GM12878 (cell line): ENCODE measurements around the gene MYCT1. TPM values are rescaled to one million over a fixed set of nuclear protein-coding genes. Genes with fewer than 3 reads are reported as not detected.

Experiments used
- ATAC-seq: fragments of 200-7000 bp; cut with Tn5 transposase; 3 replicates; pipeline ENCODE4 v1.9.1; 2020; ENCODE audit warnings: mild to moderate bottlenecking, moderate library complexity
- BruUV-seq: library from RNA; stranded (reverse); fragments of 400-500 nt; replicated peaks from 2 replicates; lab custom pipeline; 2021; lab: Mats Ljungman, UMichigan
- CTCF ChIA-PET: fragments of 300-600 bp; sonication (Branson Sonifier 250); formaldehyde crosslinking; extraction: SDS; loops from one replicate; lab custom pipeline; 2021; ENCODE audit warnings: inconsistent platforms; lab: Yijun Ruan, JAX
- POLR2A ChIA-PET: fragments of 350-600 bp; formaldehyde crosslinking; extraction: SDS; loops from one replicate; lab custom pipeline; 2021; ENCODE audit warnings: inconsistent platforms; lab: Charles Lee
- RAD21 ChIA-PET: fragments of 300-600 bp; sonication (Branson Sonifier 250); formaldehyde crosslinking; loops from one replicate; lab custom pipeline; 2023; ENCODE audit warnings: antibody characterized with exemption; ENCODE audit not compliant: unreplicated experiment; lab: Charles Lee
- SMC1A ChIA-PET: fragments of 300-600 bp; sonication (Branson Sonifier 250); formaldehyde crosslinking; loops from one replicate; lab custom pipeline; 2023; ENCODE audit not compliant: unreplicated experiment, uncharacterized antibody; lab: Charles Lee
- DNase-seq: peaks from one replicate; pipeline ENCODE4 v3.0.0-alpha.2; 2011; ENCODE audit warnings: low read depth, low spot score
- FAIRE-seq: peaks from 3 replicates; lab custom pipeline; 2011; peaks lifted over from hg19 to GRCh38; lab: Jason Lieb, UNC
- H2AFZ ChIP-seq: 2 replicates; pipeline ENCODE4 v1.6.0; 2011; ENCODE audit warnings: low read depth, low read length, control low read depth; ENCODE audit not compliant: control insufficient read depth
- H3K27ac ChIP-seq: 2 replicates; pipeline ENCODE4 v1.5.1; 2011; ENCODE audit warnings: control low read depth; ENCODE audit not compliant: control insufficient read depth, insufficient read depth
- H3K27me3 ChIP-seq, 2 experiments: replicated peaks in 1 of 2; 2 replicates each; pipeline versions ENCODE4 v1.6.0 to v1.6.1; 2011; ENCODE audit warnings: low read length in 1 of 2; ENCODE audit not compliant: control insufficient read depth in 2 of 2, insufficient read depth in 2 of 2
- H3K36me3 ChIP-seq, 2 experiments: 2 replicates each; pipeline ENCODE4 v1.5.1; 2011; ENCODE audit warnings: low read length in 1 of 2; ENCODE audit not compliant: control insufficient read depth in 2 of 2, insufficient read depth in 2 of 2
- H3K4me1 ChIP-seq: 2 replicates; pipeline ENCODE4 v1.6.1; 2011; ENCODE audit warnings: mild to moderate bottlenecking, low read length, moderate library complexity, mixed read lengths; ENCODE audit not compliant: control insufficient read depth, insufficient read depth
- H3K4me2 ChIP-seq: 2 replicates; pipeline ENCODE4 v1.6.0; 2011; ENCODE audit warnings: control low read depth; ENCODE audit not compliant: control insufficient read depth, insufficient read depth
- H3K4me3 ChIP-seq: fragments of 200-600 bp; sonication (generic); 2 replicates; pipeline ENCODE4 v1.5.1; 2016
- H3K79me2 ChIP-seq: 2 replicates; pipeline ENCODE4 v1.6.0; 2011; ENCODE audit warnings: low read length; ENCODE audit not compliant: control insufficient read depth, insufficient read depth
- H3K9ac ChIP-seq: 2 replicates; pipeline ENCODE4 v1.8.0; 2011; ENCODE audit warnings: low read length, control low read depth, mixed read lengths; ENCODE audit not compliant: control insufficient read depth, insufficient read depth
- H3K9me3 ChIP-seq: replicated peaks from 3 replicates; pipeline ENCODE4 v1.5.1; 2011; ENCODE audit warnings: mild to moderate bottlenecking, low read length; ENCODE audit not compliant: control insufficient read depth, insufficient read depth
- H4K20me1 ChIP-seq: 2 replicates; pipeline ENCODE4 v1.6.0; 2011; ENCODE audit not compliant: control insufficient read depth, insufficient read depth
- ELK1 ChIP-seq: IDR thresholded peaks from 2 replicates; pipeline ENCODE4 v1.6.1; 2012; ENCODE audit warnings: low read depth, low read length, improper control_type of control experiment
- FOXM1 ChIP-seq: IDR thresholded peaks from 2 replicates; pipeline ENCODE4 v1.6.1; 2012; ENCODE audit warnings: low read depth, mild to moderate bottlenecking, inconsistent platforms, low read length, moderate library complexity
- HDAC2 ChIP-seq: fragments of 200-600 bp; sonication (generic); IDR thresholded peaks from 2 replicates; pipeline ENCODE4 v1.6.1; 2017
- IRF4 ChIP-seq: IDR thresholded peaks from 2 replicates; pipeline ENCODE4 v1.6.1; 2011; ENCODE audit warnings: low read depth, low read length
- NFXL1 ChIP-seq: fragments of 450-650 bp; IDR thresholded peaks from 2 replicates; pipeline ENCODE4 v1.6.1; 2017; ENCODE audit warnings: antibody characterized with exemption, mild to moderate bottlenecking, borderline replicate concordance
- NKRF ChIP-seq: fragments of 450-650 bp; conservative IDR thresholded peaks from 2 replicates; pipeline ENCODE4 v1.6.1; 2017; ENCODE audit warnings: mild to moderate bottlenecking, moderate library complexity
- NR2C1 ChIP-seq: fragments of 450-650 bp; IDR thresholded peaks from 2 replicates; pipeline ENCODE4 v1.6.1; 2017; ENCODE audit warnings: antibody characterized with exemption, mild to moderate bottlenecking, moderate library complexity
- SIN3A ChIP-seq: IDR thresholded peaks from 2 replicates; pipeline ENCODE4 v1.6.1; 2012; ENCODE audit warnings: low read depth, low read length, improper control_type of control experiment
- SKIL ChIP-seq: fragments of 450-650 bp; IDR thresholded peaks from 2 replicates; pipeline ENCODE4 v1.6.1; 2017; ENCODE audit warnings: mild to moderate bottlenecking, low read depth, inconsistent platforms; ENCODE audit not compliant: poor library complexity, severe bottlenecking
- ZBTB33 ChIP-seq: fragments of 450-650 bp; IDR thresholded peaks from 2 replicates; pipeline ENCODE4 v1.6.1; 2017; ENCODE audit warnings: mild to moderate bottlenecking
- ZBTB40 ChIP-seq: fragments of 450-650 bp; IDR thresholded peaks from 2 replicates; pipeline ENCODE4 v1.6.1; 2016; ENCODE audit warnings: mild to moderate bottlenecking, moderate library complexity, borderline replicate concordance
- ZNF207 ChIP-seq: fragments of 450-650 bp; IDR thresholded peaks from 2 replicates; pipeline ENCODE4 v1.6.1; 2014; ENCODE audit warnings: antibody characterized with exemption, mild to moderate bottlenecking, borderline replicate concordance
- WGBS: methylation state at CpG from one replicate; pipeline ENCODE4 v1.1.6; 2016; ENCODE audit warnings: low lambda C conversion rate; ENCODE audit not compliant: insufficient replicate concordance, insufficient coverage; ENCODE audit errors: missing lambda C conversion rate; 5-methylcytosine and 5-hydroxymethylcytosine counted together
- in situ Hi-C: fragments of 300-500 bp; cut with MboI; formaldehyde crosslinking; loops from 9 replicates; pipeline ENCODE4 v1.14.3; 2018; ENCODE audit warnings: mixed read lengths
- intact Hi-C: fragments of 100-400 bp; cut with micrococcal nuclease; formaldehyde crosslinking; loops from one replicate; pipeline ENCODE4 v1.14.2; 2022; ENCODE audit not compliant: unreplicated experiment
- polyA plus RNA-seq, 11 experiments: library from polyadenylated mRNA; depleted of rRNA in 4 of 11; unstranded in 6 of 11; stranded (reverse) in 5 of 11; fragments of >200 nt; fragmentation: Nextera tagmentation in 4 of 11; fragmentation: Illumina TruSeq in 1 of 11; extraction: Ambion mirVana in 4 of 11; extraction: Trizol in 1 of 11; gene quantifications; 1 replicate in 1 of 11; 2 replicates in 10 of 11; pipeline versions ENCODE4 v1.2.1 to v1.2.3, GENCODE V29; 2011 to 2016; ENCODE audit warnings: inconsistent platforms in 2 of 11, missing spikeins in 2 of 11, low read depth in 1 of 11
- total RNA-seq, 4 experiments: library from RNA; depleted of rRNA in 3 of 4; stranded (reverse); fragments of >200 nt in 3 of 4; fragmentation: Illumina TruSeq in 1 of 4; extraction: Trizol in 1 of 4; gene quantifications; 2 replicates each; pipeline versions ENCODE4 v1.2.1 to v1.2.3, GENCODE V29; 2013 to 2021

MYCT1 gene
- total and polyA plus RNA-seq, 10 of the 15 experiments (the other 5 are each of a cell fraction or from before 2014, with no cell fraction given): 0.15 TPM; not detected in 9

- no peak overlapping the region for H3K27ac ChIP-seq
- no peaks in the 10 kb centered on the region for H3K36me3 ChIP-seq
- no peaks in the 10 kb centered on the region for H3K4me1 ChIP-seq
- POLR2A ChIA-PET: no interaction called here
- H3K9ac ChIP-seq: no peak overlapping the region
- CTCF ChIA-PET: no interaction called here
- DNase-seq (no peak), ATAC-seq (no peak), FAIRE-seq (no peak)
- no peak overlapping the region for H3K4me3 ChIP-seq
- H3K4me2 ChIP-seq: no peak overlapping the region
- SMC1A ChIA-PET: no interaction called here
- WGBS: 21% methylated on average over 5 of the region's 5 CpGs
- H3K9me3 ChIP-seq: no peaks in the 10 kb centered on the region
- intact Hi-C loops (no loop called here), in situ Hi-C loops (no loop called here)
- no peaks in the 10 kb centered on the region for H3K79me2 ChIP-seq
- no peaks in the 10 kb centered on the region for H4K20me1 ChIP-seq
- no peak overlapping the region for H2AFZ ChIP-seq
- BruUV-seq: no TSS peak
- RAD21 ChIA-PET: no interaction called here
- no peaks in the 10 kb centered on the region for H3K27me3 ChIP-seq
- TF ChIP-seq ELK1: no peak
- no peak for TF ChIP-seq FOXM1
- TF ChIP-seq ZBTB40: no peak
- TF ChIP-seq SKIL: no peak
- no peak for TF ChIP-seq IRF4
- TF ChIP-seq NKRF: no peak
- TF ChIP-seq SIN3A: no peak
- TF ChIP-seq ZBTB33: no peak
- TF ChIP-seq HDAC2: no peak
- TF ChIP-seq ZNF207: no peak
- no peak for TF ChIP-seq NFXL1
- TF ChIP-seq NR2C1: no peak
Observed at GRCh38 chr6:152771061-152771687, 73.5 kb downstream of the MYCT1 start.
